ENCODE results near the gene TMEM61.
"Not testable (repeated sequence)": the region's sequence is repeated elsewhere in the genome, so short reads cannot be mapped to it uniquely, and the experiment has no call there.

TMEM61 gene

GRCh38 chr1:54951810-54952226 is 28.6 kb upstream of the TMEM61 start:
- ATAC-seq = no peak
- H3K4me3 Mint-ChIP-seq = no peak overlapping the region

GRCh38 chr1:54952950-54953718 is 27.3 kb upstream of the TMEM61 start:
- H3K36me3 Mint-ChIP-seq = peaks cover 4% of the 10 kb centered on the region
- H3K27ac Mint-ChIP-seq = no peak overlapping the region

More at GRCh38 chr1:54951810-54952226, 28.6 kb upstream of the TMEM61 start:
- Mint-ChIP-seq H3K27ac (no peak overlapping the region), H3K9me3 (no peaks in the 10 kb centered on the region), H3K36me3 (no peaks in the 10 kb centered on the region), H3K27me3 (peaks cover 28% of the 10 kb centered on the region), H3K4me1 (peaks cover 6% of the 10 kb centered on the region)

GRCh38 chr1:54953846-54954245 is 26.6 kb upstream of the TMEM61 start:
- Mint-ChIP-seq H3K4me3 (no peak overlapping the region), H3K4me1 (peaks cover 6% of the 10 kb centered on the region), H3K27ac (no peak overlapping the region), H3K36me3 (peaks cover 6% of the 10 kb centered on the region), H3K27me3 (peaks cover 46% of the 10 kb centered on the region), H3K9me3 (peaks cover 7% of the 10 kb centered on the region)
- ATAC-seq = no peak

More at GRCh38 chr1:54952950-54953718, 27.3 kb upstream of the TMEM61 start:
- no peak for ATAC-seq
- Mint-ChIP-seq H3K27me3 (peaks cover 40% of the 10 kb centered on the region), H3K9me3 (peaks cover 6% of the 10 kb centered on the region), H3K4me1 (peaks cover 6% of the 10 kb centered on the region), H3K4me3 (no peak overlapping the region)

- Mint-ChIP-seq H3K27ac (no peak overlapping the region), H3K36me3 (peaks cover 9% of the 10 kb centered on the region), H3K27me3 (peaks cover 43% of the 10 kb centered on the region), H3K9me3 (peaks cover 9% of the 10 kb centered on the region), H3K4me1 (peaks cover under 1% of the 10 kb centered on the region), H3K4me3 (no peak overlapping the region)
- no peak for ATAC-seq
Measured at GRCh38 chr1:54955359-54955758, 25.1 kb upstream of the TMEM61 start.

GRCh38 chr1:54956726-54957125 is 23.7 kb upstream of the TMEM61 start:
- no peak for ATAC-seq
- Mint-ChIP-seq H3K9me3 (peaks cover 9% of the 10 kb centered on the region), H3K36me3 (peaks cover 9% of the 10 kb centered on the region), H3K27ac (no peak overlapping the region), H3K4me1 (no peaks in the 10 kb centered on the region), H3K27me3 (peaks cover 32% of the 10 kb centered on the region), H3K4me3 (no peak overlapping the region)

- Mint-ChIP-seq H3K27me3 (peaks cover 32% of the 10 kb centered on the region), H3K9me3 (peaks cover 9% of the 10 kb centered on the region), H3K36me3 (peaks cover 9% of the 10 kb centered on the region), H3K27ac (no peak overlapping the region), H3K4me1 (no peaks in the 10 kb centered on the region), H3K4me3 (no peak overlapping the region)
- ATAC-seq = no peak
Measured at GRCh38 chr1:54959241-54959640, 21.2 kb upstream of the TMEM61 start.

GRCh38 chr1:54962612-54963395 is 17.6 kb upstream of the TMEM61 start:
- peaks cover 15% of the 10 kb centered on the region for H3K4me1 Mint-ChIP-seq
- H3K9me3 Mint-ChIP-seq = peaks cover 5% of the 10 kb centered on the region
- H3K27me3 Mint-ChIP-seq = peaks cover 24% of the 10 kb centered on the region
- H3K4me3 Mint-ChIP-seq = no peak overlapping the region
- H3K36me3 Mint-ChIP-seq = peaks cover 5% of the 10 kb centered on the region
- ATAC-seq = no peak
- H3K27ac Mint-ChIP-seq = no peak overlapping the region

- H3K4me1 Mint-ChIP-seq = peaks cover 15% of the 10 kb centered on the region
- H3K27ac Mint-ChIP-seq, H3K4me3 Mint-ChIP-seq, ATAC-seq, H3K9me3 Mint-ChIP-seq, H3K36me3 Mint-ChIP-seq: not testable (repeated sequence)
- peaks cover 14% of the 10 kb centered on the region for H3K27me3 Mint-ChIP-seq
Measured at GRCh38 chr1:54963829-54964228, 16.6 kb upstream of the TMEM61 start.

GRCh38 chr1:54965624-54966340 is 14.6 kb upstream of the TMEM61 start:
- peak; percentile 84 for ATAC-seq
- no peaks in the 10 kb centered on the region for H3K36me3 Mint-ChIP-seq
- H3K27ac Mint-ChIP-seq = peak overlapping the region; percentile 28
- no peaks in the 10 kb centered on the region for H3K9me3 Mint-ChIP-seq
- H3K4me1 Mint-ChIP-seq = peaks cover 15% of the 10 kb centered on the region
- H3K4me3 Mint-ChIP-seq = peak overlapping the region; percentile 9
- peaks cover 20% of the 10 kb centered on the region for H3K27me3 Mint-ChIP-seq

- Mint-ChIP-seq H3K4me1 (peaks cover 24% of the 10 kb centered on the region), H3K9me3 (no peaks in the 10 kb centered on the region), H3K4me3 (no peak overlapping the region), H3K36me3 (no peaks in the 10 kb centered on the region), H3K27ac (no peak overlapping the region), H3K27me3 (peaks cover 20% of the 10 kb centered on the region)
- no peak for ATAC-seq
Measured at GRCh38 chr1:54967372-54967771, 13.1 kb upstream of the TMEM61 start.

GRCh38 chr1:54968551-54968950 is 11.9 kb upstream of the TMEM61 start:
- no peak for ATAC-seq
- H3K4me1 Mint-ChIP-seq = peaks cover 24% of the 10 kb centered on the region
- H3K36me3 Mint-ChIP-seq = no peaks in the 10 kb centered on the region
- H3K9me3 Mint-ChIP-seq = no peaks in the 10 kb centered on the region
- peaks cover 32% of the 10 kb centered on the region for H3K27me3 Mint-ChIP-seq
- H3K4me3 Mint-ChIP-seq = no peak overlapping the region
- H3K27ac Mint-ChIP-seq = no peak overlapping the region

GRCh38 chr1:54969879-54970278 is 10.5 kb upstream of the TMEM61 start:
- no peak for ATAC-seq
- H3K27me3 Mint-ChIP-seq = peaks cover 33% of the 10 kb centered on the region
- H3K27ac Mint-ChIP-seq = no peak overlapping the region
- no peak overlapping the region for H3K4me3 Mint-ChIP-seq
- peaks cover 24% of the 10 kb centered on the region for H3K4me1 Mint-ChIP-seq
- H3K9me3 Mint-ChIP-seq = peaks cover 3% of the 10 kb centered on the region
- H3K36me3 Mint-ChIP-seq = no peaks in the 10 kb centered on the region

GRCh38 chr1:54970901-54971300 is 9.5 kb upstream of the TMEM61 start:
- ATAC-seq = peak; percentile 6
- Mint-ChIP-seq H3K27ac (peak overlapping the region; percentile 7), H3K4me1 (peaks cover 19% of the 10 kb centered on the region), H3K36me3 (no peaks in the 10 kb centered on the region), H3K4me3 (no peak overlapping the region), H3K27me3 (peaks cover 42% of the 10 kb centered on the region), H3K9me3 (peaks cover 3% of the 10 kb centered on the region)

- ATAC-seq = peak; percentile 91
- peaks cover 42% of the 10 kb centered on the region for H3K27me3 Mint-ChIP-seq
- H3K27ac Mint-ChIP-seq = peak overlapping the region; percentile 7
- H3K4me1 Mint-ChIP-seq = peaks cover 14% of the 10 kb centered on the region
- H3K4me3 Mint-ChIP-seq = no peak overlapping the region
- H3K9me3 Mint-ChIP-seq = peaks cover 3% of the 10 kb centered on the region
- H3K36me3 Mint-ChIP-seq = no peaks in the 10 kb centered on the region
Measured at GRCh38 chr1:54971317-54971791, 9.1 kb upstream of the TMEM61 start.

GRCh38 chr1:54972436-54972835 is 8.0 kb upstream of the TMEM61 start:
- peaks cover 9% of the 10 kb centered on the region for H3K4me1 Mint-ChIP-seq
- ATAC-seq = no peak
- H3K27ac Mint-ChIP-seq = no peak overlapping the region
- H3K36me3 Mint-ChIP-seq = no peaks in the 10 kb centered on the region
- H3K27me3 Mint-ChIP-seq = peaks cover 33% of the 10 kb centered on the region
- H3K4me3 Mint-ChIP-seq = no peak overlapping the region
- peaks cover 3% of the 10 kb centered on the region for H3K9me3 Mint-ChIP-seq

Measured in stimulated activated memory B cell treated with anti-CD40 and anti-IgM and Interleukin-4, amounts not matched to agents 10 μg/mL and 1 μg/mL and 100 μg/mL, for 72 hours (primary cell).